Epithelial cell of proximal tubule (primary cell): ENCODE results near the gene SAPCD1. TPM values are rescaled to one million over a fixed set of nuclear protein-coding genes. Genes with fewer than 3 reads are reported as not detected.

ENCODE experiments used
- DNase-seq: peaks from one replicate; pipeline ENCODE4 v3.0.0-alpha.2; 2011; ENCODE audit warnings: low read depth
- H3K4me3 ChIP-seq: 2 replicates; pipeline ENCODE4 v1.5.1; 2011; ENCODE audit warnings: low read depth, mild to moderate bottlenecking, low read length
- CTCF ChIP-seq: conservative IDR thresholded peaks from 2 replicates; pipeline ENCODE4 v1.5.1; 2012; ENCODE audit warnings: low read depth, mild to moderate bottlenecking, low read length
- total RNA-seq: library from RNA; depleted of rRNA; stranded (reverse); fragments of >200 nt; gene quantifications from 2 replicates; pipeline ENCODE4 v1.2.3, GENCODE V29; 2015

SAPCD1 gene
- total RNA-seq, 1 donor from 2014 or later = 4.4 TPM

- no peak for TF ChIP-seq CTCF
- no peak overlapping the region for H3K4me3 ChIP-seq
- no peak for DNase-seq
These were observed 9.5 kb downstream of the SAPCD1 start for GRCh38 chr6:31771992-31772358.

GRCh38 chr6:31775184-31775583 lies 12.7 kb downstream of the SAPCD1 start:
- no peak for DNase-seq
- no peak for TF ChIP-seq CTCF

GRCh38 chr6:31775633-31776484 lies 13.4 kb downstream of the SAPCD1 start:
- TF ChIP-seq CTCF = no peak
- no peak for DNase-seq
- H3K4me3 ChIP-seq = no peak overlapping the region

More at GRCh38 chr6:31775184-31775583, 12.7 kb downstream of the SAPCD1 start:
- H3K4me3 ChIP-seq = no peak overlapping the region

- H3K4me3 ChIP-seq = peak overlapping the region; percentile 36
- DNase-seq = no peak
- TF ChIP-seq CTCF = no peak
These were observed 14.1 kb downstream of the SAPCD1 start for GRCh38 chr6:31776485-31776988.

GRCh38 chr6:31776989-31777666 lies 14.7 kb downstream of the SAPCD1 start, which contains the start of gene VWA7:
Gene VWA7, minus strand, starts transcription at chr6:31777328. Its CDS starts 549 bp downstream, at chr6:31776779.
- peak; percentile 51 for DNase-seq
- peak; percentile 7 for TF ChIP-seq CTCF
- peak within 1 kb of the TSS; percentile 36 for H3K4me3 ChIP-seq

GRCh38 chr6:31777667-31778050 lies 15.2 kb downstream of the SAPCD1 start:
- no peak for DNase-seq
- no peak overlapping the region for H3K4me3 ChIP-seq
- no peak for TF ChIP-seq CTCF
